Esophagus squamous epithelium (tissue), 5 donors: Measurements from ENCODE around the gene SFRP5. TPM values are rescaled to one million over a fixed set of nuclear protein-coding genes. Genes with fewer than 3 reads are reported as not detected.

Experiments
- DNase-seq: peaks from one replicate; lab custom pipeline; 2025; lab: John Stamatoyannopoulos, UW
- H3K27ac ChIP-seq, 4 donors: fragments of 200-600 bp; sonication (generic); one replicate each; pipeline ENCODE4 v1.5.1; 2016 to 2019; ENCODE audit warnings: mild to moderate bottlenecking in 1 of 4
- H3K27me3 ChIP-seq, 4 donors: fragments of 200-600 bp; sonication (generic); 1 replicate in 3 of 4; 2 replicates in 1 of 4; pipeline versions ENCODE4 v1.5.1 to v1.6.0; 2017 to 2021; ENCODE audit warnings: antibody characterized with exemption in 1 of 4
- H3K36me3 ChIP-seq, 3 donors: fragments of 200-600 bp; sonication (generic); one replicate each; pipeline ENCODE4 v1.5.1; 2016 to 2019
- H3K4me1 ChIP-seq, 3 donors: fragments of 200-600 bp; sonication (generic); one replicate each; pipeline ENCODE4 v1.5.1; 2017 to 2019
- H3K4me3 ChIP-seq, 4 donors: fragments of 200-600 bp; sonication (generic); 1 replicate in 3 of 4; 2 replicates in 1 of 4; pipeline ENCODE4 v1.5.1; 2016 to 2019; ENCODE audit warnings: mild to moderate bottlenecking in 2 of 4, moderate library complexity in 1 of 4
- H3K9me3 ChIP-seq, 3 donors: fragments of 200-600 bp; sonication (generic); one replicate each; pipeline ENCODE4 v1.5.1; 2016 to 2019
- POLR2A ChIP-seq, 4 donors: fragments of 450-650 bp; IDR thresholded peaks; one replicate each; pipeline ENCODE4 v1.6.1; 2017; ENCODE audit warnings: antibody characterized with exemption in 4 of 4, mild to moderate bottlenecking in 4 of 4, moderate library complexity in 3 of 4
- WGBS, 2 donors: methylation state at CpG; one replicate each; pipeline ENCODE4 v1.1.5; 2018; 5-methylcytosine and 5-hydroxymethylcytosine counted together
- intact Hi-C: fragments of 100-400 bp; cut with DNase I; formaldehyde crosslinking; loops from one replicate; pipeline ENCODE4 v1.15.0; 2022
- total RNA-seq, 4 donors: library from RNA; depleted of rRNA; stranded (reverse); fragments of >200 nt; gene quantifications; one replicate each; pipeline ENCODE4 v1.1.0, GENCODE V29; 2016
- TF ChIP-seq, protein P1 (sequence below), 6 experiments: fragments of 450-650 bp in 4 of 6; fragments of 200-600 bp in 2 of 6; sonication (generic) in 2 of 6; IDR thresholded peaks; one replicate each; pipeline ENCODE4 v1.5.1; 2016 to 2019; ENCODE audit warnings: antibody characterized with exemption in 6 of 6, mild to moderate bottlenecking in 4 of 6, moderate library complexity in 4 of 6
- donor health status: DM: yes; HTN: yes; CAD: no.

Gene SFRP5
- total RNA-seq, 4 donors from 2014 or later: 0.44 to 2.7 (median 0.70) TPM; not detected in 1

DNA sequence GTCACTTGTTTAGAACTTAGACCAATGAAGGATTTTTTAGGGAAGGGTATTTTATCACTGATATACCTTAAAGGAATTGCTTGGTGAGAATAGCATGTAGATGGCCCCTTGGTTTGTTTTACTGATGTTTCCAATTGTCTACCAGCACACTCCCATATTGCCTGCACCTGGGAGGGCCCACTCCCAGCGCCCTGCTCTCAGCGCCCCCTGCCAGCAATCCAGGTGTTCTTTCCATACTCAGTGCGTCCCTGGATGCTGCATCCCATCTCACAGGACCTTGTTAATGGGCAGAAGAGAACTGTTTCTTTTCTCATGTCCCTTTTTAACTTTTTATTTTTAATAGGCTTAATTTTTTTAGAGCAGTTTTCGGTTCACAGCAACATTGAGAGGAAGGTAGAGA, 24.1 kb upstream of the SFRP5 start:
- TF ChIP-seq, protein P1, sequence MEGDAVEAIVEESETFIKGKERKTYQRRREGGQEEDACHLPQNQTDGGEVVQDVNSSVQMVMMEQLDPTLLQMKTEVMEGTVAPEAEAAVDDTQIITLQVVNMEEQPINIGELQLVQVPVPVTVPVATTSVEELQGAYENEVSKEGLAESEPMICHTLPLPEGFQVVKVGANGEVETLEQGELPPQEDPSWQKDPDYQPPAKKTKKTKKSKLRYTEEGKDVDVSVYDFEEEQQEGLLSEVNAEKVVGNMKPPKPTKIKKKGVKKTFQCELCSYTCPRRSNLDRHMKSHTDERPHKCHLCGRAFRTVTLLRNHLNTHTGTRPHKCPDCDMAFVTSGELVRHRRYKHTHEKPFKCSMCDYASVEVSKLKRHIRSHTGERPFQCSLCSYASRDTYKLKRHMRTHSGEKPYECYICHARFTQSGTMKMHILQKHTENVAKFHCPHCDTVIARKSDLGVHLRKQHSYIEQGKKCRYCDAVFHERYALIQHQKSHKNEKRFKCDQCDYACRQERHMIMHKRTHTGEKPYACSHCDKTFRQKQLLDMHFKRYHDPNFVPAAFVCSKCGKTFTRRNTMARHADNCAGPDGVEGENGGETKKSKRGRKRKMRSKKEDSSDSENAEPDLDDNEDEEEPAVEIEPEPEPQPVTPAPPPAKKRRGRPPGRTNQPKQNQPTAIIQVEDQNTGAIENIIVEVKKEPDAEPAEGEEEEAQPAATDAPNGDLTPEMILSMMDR (IDR thresholded peaks at IDR 0.05): no peak
- no peak for TF ChIP-seq POLR2A (IDR thresholded peaks at IDR 0.05)
- WGBS, 2 donors: 69 to 74% methylated on average over 4 of the region's 4 CpGs
- Histone ChIP-seq H3K27ac (no peak overlapping the region), H3K9me3 (peaks cover 0 to 11% (median 4%) of the 10 kb centered on the region in 3 donors), H3K27me3 (peaks cover 0 to 52% (median 0%) of the 10 kb centered on the region in 4 donors), H3K4me3 (no peak overlapping the region), H3K4me1 (no peaks in the 10 kb centered on the region), H3K36me3 (no peaks in the 10 kb centered on the region)
- no peak for DNase-seq
- intact Hi-C loops: no loop called here

DNA sequence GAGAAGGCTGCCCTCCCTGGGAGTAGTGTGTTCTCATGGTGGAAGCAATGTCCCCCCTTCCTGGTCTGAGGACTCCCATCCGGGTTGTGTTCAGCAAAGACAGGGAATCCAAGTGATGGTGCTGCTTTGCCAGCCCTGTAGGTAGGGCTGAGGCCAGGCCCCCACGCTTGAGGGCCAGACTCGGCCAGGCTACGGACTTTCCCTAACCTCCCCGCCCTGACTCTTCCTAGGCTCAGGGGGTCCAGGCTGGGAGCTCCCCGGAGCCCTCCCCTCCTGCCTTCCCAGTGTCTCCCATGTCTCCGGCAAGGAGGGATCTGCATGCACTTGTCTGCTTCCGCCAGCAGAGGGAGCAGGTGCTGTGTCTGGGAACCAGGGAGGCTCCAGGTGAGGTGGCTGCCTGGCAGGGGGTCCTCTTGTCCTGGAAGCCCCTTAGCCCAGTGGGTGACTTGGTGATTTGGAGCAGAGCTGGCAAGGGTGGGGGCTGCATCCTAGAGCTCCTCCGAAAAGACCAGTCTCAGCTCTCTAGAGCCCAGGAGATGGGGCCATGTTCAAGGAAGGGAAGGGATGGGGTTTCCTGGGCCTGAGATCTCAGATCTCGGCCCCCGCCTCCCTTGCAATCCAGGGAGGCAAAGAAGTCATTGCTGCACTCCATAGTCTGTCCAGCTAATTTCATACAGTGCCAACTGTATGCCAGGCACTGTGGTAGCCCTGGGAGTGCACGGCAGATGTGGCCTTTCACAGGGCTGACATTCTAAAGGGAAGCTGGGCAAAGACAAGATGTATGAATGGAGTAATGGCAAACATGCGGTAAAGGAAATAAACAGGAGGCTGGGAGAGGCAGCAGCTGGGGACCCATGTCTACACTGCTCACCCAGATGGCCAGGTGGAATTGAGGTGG, 20.3 kb upstream of the SFRP5 start:
- no peak overlapping the region for H3K4me3 ChIP-seq
- H3K27me3 ChIP-seq: peaks cover 0 to 56% (median 0%) of the 10 kb centered on the region in 4 donors
- intact Hi-C loops: loop anchor here (2.0 kb wide), 1 partner anchor 77 kb away; no protein-coding TSS in a partner anchor
- DNase-seq: no peak
- no peak for TF ChIP-seq POLR2A (IDR thresholded peaks at IDR 0.05)
- TF ChIP-seq, protein P1 (IDR thresholded peaks at IDR 0.05): peak; percentile 45 to 90 (median 84)
- no peak overlapping the region for H3K27ac ChIP-seq
- peaks cover 0 to 8% (median 0%) of the 10 kb centered on the region in 3 donors for H3K4me1 ChIP-seq
- H3K9me3 ChIP-seq: no peaks in the 10 kb centered on the region
- 15 to 63% methylated on average over 2 to 6 of the region's 13 CpGs for WGBS, 2 donors
- H3K36me3 ChIP-seq: no peaks in the 10 kb centered on the region

DNA sequence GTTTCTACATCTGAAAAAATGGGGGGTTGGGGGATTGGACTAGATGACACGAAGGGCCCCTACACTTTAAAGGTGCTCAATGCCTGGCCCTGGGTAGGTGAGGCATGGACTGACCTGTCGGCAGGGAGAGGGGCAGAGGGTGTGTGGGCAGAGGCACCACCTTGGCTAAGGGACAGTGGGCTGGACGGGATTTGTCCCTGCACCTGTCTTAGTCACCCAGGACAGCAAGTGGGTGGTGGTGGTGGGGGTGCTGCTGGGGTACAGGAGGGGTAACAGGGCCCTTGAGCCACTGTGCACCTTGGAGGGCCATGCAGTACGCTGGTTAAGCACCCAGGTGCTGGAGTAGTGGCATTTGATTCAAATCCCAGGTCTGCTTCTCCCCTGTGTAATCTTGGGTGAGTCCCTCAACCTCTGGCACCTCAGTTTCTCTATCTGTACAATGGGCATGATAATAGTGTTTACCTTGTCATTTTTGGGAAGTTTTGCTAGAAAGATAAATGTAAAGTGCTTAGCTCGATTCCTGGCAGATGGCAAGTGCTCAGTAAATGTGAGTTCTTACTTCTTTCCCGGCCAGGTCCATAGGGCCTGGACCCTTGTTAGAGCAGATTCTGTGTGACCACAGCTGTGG, 18.1 kb upstream of the SFRP5 start:
- intact Hi-C loops: no loop called here
- DNase-seq: no peak
- Histone ChIP-seq H3K4me1 (peaks cover 0 to 15% (median 0%) of the 10 kb centered on the region in 3 donors), H3K9me3 (no peaks in the 10 kb centered on the region), H3K4me3 (no peak overlapping the region), H3K27ac (no peak overlapping the region), H3K36me3 (no peaks in the 10 kb centered on the region), H3K27me3 (peaks cover 0 to 51% (median 0%) of the 10 kb centered on the region in 4 donors)
- 71 to 75% methylated on average over 4 to 5 of the region's 6 CpGs for WGBS, 2 donors
- TF ChIP-seq, protein P1 (IDR thresholded peaks at IDR 0.05): no peak
- no peak for TF ChIP-seq POLR2A (IDR thresholded peaks at IDR 0.05)

DNA sequence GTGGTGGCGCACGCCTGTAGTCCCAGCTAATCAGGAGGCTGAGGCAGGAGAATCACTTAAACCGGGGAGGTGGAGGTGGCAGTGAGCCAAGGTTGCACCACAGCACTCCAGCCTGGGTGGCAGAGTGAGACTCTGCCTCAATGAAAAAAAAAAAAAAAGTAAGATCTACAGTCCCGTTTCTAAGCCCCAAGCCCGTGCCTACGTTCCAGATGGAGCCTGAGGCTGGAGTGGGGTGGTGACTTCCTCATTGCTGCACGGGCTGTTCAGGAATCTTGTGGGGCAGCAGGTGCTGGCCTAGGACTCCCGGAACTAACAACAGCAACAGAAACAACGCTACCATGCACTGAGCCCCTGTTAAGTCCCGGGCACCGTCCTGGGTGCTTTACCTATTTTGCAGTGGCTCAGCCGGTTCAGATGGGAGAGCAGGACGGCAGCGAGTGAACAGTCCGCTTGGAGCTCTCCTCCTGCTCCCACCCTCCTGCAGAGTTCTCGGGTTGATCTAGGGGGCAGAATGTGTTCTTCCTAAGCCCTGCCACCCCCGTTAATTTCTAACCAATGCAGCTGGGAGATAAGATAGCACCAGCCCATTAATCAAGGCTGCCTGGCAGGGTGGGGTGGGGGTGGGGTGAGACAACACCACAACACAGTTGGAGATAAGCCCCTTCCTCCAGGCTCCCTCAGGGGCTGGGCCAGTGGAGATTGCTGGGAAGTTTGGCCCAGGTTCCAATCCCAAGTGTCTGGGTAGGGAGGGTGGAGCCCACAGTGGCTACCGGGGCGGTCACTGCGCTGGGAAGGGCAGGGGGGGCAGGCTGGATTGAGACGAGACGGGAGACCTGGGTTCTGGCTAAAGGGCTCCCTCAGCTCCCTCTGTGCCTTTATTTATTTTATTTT, 17.0 kb upstream of the SFRP5 start:
- no peak overlapping the region for H3K4me3 ChIP-seq
- TF ChIP-seq, protein P1 (IDR thresholded peaks at IDR 0.05): no peak
- no peak for TF ChIP-seq POLR2A (IDR thresholded peaks at IDR 0.05)
- no peak for DNase-seq
- H3K9me3 ChIP-seq: no peaks in the 10 kb centered on the region
- no peaks in the 10 kb centered on the region for H3K36me3 ChIP-seq
- peaks cover 0 to 49% (median 0%) of the 10 kb centered on the region in 4 donors for H3K27me3 ChIP-seq
- 15 to 20% methylated on average over 11 to 19 of the region's 22 CpGs for WGBS, 2 donors
- H3K27ac ChIP-seq: no peak overlapping the region
- intact Hi-C loops: no loop called here
- H3K4me1 ChIP-seq: peaks cover 0 to 15% (median 0%) of the 10 kb centered on the region in 3 donors
